Stimulated activated naive CD4-positive, alpha-beta T cell treated with Interleukin-2 at 50 U/mL for 16 hours (primary cell): ENCODE measurements around the gene SNCAIP.

Experiments used
- DNase-seq: peaks from one replicate; lab custom pipeline; 2025; lab: John Stamatoyannopoulos, UW

Gene SNCAIP

GRCh38 chr5:122311961-122312590 lies at the start of gene SNCAIP:
Gene SNCAIP (plus strand): TSS chr5:122312237. CDS start chr5:122391135, 78,898 bp downstream.
- DNase-seq: no peak

DNA sequence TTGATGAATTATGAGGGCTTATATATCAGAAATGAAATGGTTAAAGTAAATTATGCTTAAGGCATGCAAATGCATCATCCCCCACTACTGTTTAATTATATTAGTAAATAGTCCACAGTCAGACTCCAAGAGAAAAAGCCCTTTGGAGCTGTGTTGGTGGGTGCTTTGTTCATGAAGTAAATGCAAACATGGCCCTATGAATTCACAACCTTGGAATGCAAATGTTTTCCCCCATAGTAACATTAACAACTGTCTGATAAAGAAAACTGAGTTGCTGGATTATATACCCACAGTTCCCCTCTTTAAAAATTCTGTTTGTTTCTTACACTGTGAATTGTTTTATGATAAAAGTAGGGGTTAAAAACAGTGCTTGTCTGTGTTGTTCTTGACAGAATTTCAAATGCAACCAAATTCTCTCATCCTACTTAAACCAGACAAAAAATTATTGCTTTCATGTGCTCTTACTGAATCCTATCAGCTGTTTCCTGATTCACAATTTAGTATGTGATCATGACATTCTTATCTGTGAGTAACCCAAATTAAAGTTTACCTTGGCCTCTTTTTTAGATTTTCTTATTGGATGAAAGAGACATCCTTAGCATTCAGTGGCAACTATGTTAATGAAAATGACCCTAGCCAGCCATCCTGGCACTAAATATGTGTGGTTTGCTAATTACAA lies 48.5 kb upstream of the SNCAIP start:
- DNase-seq: no peak

- no peak for DNase-seq
These were observed 47.4 kb upstream of the SNCAIP start for GRCh38 chr5:122264610-122265009.

DNA sequence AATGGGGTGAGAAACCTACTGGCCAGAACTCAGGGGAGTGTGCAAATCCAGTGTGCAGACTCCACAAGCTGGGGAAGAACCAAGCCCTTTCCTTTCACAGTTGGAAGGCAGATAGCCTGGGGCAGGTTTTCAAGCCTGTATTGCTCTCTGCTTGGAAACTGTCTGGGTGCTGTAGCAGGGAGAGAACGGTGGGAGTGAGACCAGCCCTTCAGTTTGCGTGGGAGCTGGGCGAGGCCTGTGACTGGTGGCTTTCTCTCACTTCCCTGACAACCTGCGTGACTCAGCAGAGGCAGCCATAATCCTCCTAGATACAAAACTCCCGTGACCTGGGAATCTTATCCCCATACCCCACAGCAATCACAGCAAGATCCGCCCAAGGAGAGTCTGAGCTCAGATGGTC lies 44.9 kb upstream of the SNCAIP start:
- DNase-seq: no peak

GRCh38 chr5:122273696-122274095 lies 38.3 kb upstream of the SNCAIP start:
- no peak for DNase-seq

DNA sequence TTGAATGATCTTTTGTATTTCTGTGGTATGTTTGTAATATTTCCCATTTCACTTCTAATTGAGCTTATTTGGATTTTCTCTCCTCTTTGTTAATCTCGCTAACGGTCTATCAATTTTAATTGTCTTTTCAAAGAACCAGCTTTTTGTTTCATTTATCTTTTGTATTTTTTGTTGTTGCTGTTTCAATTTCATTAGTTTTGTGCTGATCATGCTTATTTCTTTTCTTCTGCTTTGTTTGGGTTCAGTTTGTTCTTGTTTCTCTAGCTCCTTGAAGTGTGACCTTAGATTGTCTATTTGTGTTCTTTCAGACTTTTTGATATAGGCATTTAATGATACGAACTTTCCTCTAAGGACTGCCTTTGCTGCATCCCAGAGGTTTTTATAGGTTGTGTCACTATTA lies 28.4 kb upstream of the SNCAIP start:
- no peak for DNase-seq

DNA sequence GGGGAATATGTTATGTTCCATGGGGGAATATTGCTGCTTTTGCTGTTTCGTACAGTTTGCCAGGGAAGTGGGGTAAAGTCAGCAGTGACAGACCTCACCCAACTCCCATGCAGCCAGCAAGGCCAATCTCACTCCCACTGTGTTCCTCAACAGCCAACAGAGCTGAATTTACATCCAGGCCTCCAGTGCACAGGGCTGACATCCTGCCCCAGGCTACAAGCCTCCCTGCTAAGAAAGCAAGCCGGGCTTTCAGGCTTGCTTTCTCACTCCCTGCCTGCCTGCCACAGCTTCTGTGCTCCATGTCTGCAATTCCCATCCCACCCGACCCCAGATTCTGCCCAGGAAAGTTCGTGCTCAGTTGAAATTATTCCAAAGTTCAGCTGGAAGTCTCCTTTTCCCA lies 25.5 kb upstream of the SNCAIP start:
- DNase-seq: no peak

DNA sequence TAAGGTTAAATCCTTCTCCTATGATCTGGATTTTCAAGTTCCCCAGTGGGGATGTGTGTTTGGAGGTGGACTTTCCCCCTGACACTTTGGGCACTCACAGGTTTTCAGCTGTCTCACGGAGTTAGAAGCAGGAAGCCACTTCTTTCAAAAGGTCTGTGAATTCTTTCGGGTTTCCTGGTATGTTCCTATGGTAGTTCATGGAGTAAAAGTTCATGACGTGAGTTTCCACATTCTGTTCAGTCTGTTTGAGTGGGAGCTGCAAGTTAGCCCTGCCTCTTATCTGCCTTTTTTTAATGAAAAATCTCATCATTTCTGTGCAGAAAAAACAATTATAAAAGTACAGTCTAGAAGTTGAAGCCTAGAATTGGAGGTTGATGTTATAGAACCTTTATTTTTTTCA lies 24.9 kb upstream of the SNCAIP start:
- DNase-seq: no peak

- DNase-seq: no peak
These were observed 20.8 kb upstream of the SNCAIP start for GRCh38 chr5:122291000-122291901.

GRCh38 chr5:122292332-122292731 lies 19.7 kb upstream of the SNCAIP start:
- DNase-seq: no peak

DNA sequence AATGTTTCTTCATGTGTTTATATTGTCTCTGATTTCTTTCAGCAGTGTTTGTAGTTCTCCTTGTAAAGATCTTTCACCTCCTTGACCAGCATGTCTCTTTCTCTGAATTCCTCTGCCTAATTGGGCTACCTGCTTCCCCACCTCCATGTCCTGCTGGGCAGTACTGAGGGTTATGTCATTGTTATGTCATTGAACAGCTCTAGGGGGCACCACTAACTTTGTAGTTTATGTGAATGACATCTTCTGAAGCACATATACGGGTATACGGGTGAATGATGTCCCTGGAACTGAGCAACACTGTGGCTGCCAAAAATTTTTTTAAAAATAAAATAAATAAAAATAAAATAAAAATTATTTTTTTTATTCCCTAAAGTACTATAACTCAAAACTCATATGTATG lies 16.9 kb upstream of the SNCAIP start:
- DNase-seq: no peak

DNA sequence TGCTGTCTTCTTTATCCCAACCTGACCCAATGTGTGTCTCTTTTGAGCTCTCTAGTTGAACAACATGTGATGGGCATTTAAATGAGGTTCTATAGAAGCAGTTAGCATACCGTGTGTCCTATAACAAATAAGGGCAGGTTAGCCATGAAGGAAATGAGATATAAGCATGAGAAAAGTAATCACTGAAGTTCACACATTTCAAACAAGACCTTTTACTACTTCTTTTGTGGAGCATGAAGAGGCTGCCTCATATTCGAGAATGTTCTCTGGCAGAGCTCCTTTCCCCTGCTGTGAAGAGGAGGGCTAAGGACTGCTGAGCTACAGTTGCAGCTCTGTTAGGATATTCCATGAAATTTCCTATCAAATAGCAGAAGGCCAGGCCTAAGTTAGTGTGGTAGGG lies 15.2 kb upstream of the SNCAIP start:
- DNase-seq: no peak

GRCh38 chr5:122297587-122298298 lies 14.3 kb upstream of the SNCAIP start:
- no peak for DNase-seq

DNA sequence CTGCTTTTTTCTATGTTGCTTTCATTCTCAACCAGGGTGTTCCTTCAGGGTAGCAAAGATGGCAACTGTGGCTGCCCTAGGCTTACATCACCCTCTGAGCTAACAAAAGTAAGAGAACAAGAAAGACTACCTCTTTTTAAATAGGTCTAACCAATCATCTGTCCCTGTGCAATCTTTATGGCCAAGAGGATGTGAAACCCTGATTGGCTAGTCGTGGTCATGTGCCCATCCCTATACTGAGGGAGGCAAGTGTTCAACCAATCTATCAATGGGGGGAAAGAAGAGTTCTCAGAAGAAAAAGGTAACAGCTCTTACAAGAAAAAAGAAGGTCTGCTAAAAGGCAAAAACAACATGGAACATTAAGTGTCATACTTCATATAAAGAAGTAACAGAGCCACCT lies 11.7 kb upstream of the SNCAIP start:
- DNase-seq: no peak

GRCh38 chr5:122301016-122301415 lies 11.0 kb upstream of the SNCAIP start:
- DNase-seq: no peak

- no peak for DNase-seq
These were observed 7.4 kb upstream of the SNCAIP start for GRCh38 chr5:122304471-122305215.

DNA sequence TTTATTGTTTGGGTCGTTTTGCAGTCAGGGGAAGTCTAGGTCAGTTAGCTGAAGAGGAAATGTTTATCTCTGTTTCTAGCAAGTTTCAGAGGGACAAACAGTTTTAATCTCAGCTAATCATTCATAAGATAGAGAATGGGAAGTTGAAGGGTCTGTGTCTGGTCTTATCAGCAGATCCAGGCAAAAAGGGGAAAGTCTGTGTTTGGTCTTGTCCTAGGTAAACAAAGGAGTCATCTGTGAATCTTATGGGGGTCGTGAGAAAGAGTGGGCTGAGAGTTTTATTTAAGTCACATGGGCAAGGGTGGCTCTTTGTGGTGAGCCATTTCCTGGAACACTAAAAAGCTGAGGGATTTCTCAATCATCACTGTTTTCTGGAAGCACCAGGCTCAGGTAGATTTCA lies 5.6 kb upstream of the SNCAIP start:
- DNase-seq: no peak

DNA sequence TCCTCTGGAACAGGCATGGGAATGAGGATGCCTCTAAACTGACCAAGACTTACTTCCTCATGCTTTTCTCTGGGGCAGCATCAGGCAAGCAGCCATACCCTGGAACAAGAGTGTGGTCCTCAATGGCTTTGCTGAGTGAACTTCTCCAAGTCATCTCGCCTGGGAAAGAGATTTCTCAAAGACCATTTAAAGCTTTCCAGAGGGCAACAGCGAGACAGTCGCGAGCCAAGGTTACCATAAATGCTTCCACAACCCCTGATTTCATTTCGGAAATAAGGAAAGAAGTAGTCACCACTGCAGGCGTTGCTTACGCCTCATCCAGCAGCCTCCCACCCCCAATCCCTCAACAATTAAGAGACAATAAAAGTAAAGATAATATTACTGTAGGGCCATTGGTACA lies 1.1 kb upstream of the SNCAIP start:
- DNase-seq: no peak

GRCh38 chr5:122311497-122311960 lies 508 bp upstream of the SNCAIP start:
- no peak for DNase-seq

DNA sequence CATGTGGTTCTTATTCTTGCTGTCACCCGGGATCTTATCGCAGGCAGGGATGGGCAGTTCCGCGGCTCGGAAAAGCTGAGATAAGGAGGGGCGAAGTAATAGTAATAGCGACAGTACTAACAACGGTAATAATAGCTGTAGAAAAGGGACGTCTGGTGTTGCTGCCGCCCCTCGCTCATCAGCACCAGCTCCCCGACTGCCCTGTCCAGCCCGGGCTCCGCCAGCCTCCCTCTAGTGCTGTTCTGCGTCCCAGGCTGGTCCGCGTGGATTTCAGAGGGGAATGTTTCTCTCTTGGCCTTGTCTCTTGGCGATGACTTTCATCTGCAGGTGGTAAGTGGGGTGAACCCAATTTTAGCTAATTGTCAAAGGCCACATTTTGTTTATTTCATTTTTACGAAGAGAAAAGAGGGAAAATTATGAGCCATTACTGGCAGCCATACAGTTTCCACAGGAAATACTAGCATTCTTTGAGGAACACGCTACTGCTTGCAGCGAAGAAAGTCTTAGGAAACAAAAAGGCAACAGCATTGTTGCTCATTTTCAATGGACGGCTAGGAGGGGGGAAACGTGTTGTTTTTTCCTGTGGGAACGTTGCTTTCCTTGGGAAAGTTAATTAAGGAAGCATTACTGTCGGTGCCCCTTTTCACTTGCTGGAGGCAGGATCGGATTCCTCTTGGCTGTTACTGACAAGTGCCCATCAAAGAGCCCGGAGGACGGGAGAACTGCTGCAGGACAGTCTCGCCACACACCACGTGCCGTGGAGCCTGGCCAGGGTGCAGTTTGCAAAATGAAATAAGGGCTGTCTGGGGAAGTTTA lies 762 bp downstream of the SNCAIP start:
- no peak for DNase-seq

GRCh38 chr5:122314036-122314435 lies 2.0 kb downstream of the SNCAIP start:
- DNase-seq: no peak
